ENCODE measurements around the gene ABCB9. TPM values are rescaled to one million over a fixed set of nuclear protein-coding genes. Genes with fewer than 3 reads are reported as not detected.
A peak's percentile ranks its signal among the peaks of the same experiment; 100 is the strongest.

The ABCB9 gene
- total and polyA plus RNA-seq, 2 of the 8 experiments (the other 6 are each of a cell fraction or from before 2014, with no cell fraction given): 3.8 to 8.0 TPM

GRCh38 chr12:122895704-122896636, 70.3 kb downstream of the ABCB9 start, which contains the start of gene VPS37B:
VPS37B (minus strand) TSS chr12:122896124; CDS start chr12:122896062, 62 bp downstream.
- H3K56ac ChIP-seq (replicated peaks; ENCODE audit: insufficient read length, low read depth, low read length): peak within 1 kb of the TSS; percentile 39
- no peak within 1 kb of the TSS for H3K27ac ChIP-seq (ENCODE audit: low read depth, low read length)
- peak within 1 kb of the TSS; percentile 35 to 75 (median 66) for H3K9ac ChIP-seq (replicated peaks in 1 of 4; ENCODE audit: extremely low read depth in 1 of 4, low read depth in 3 of 4, low read length in 3 of 4)
- peak within 1 kb of the TSS; percentile 46 to 91 (median 74) for H3K4me3 ChIP-seq (ENCODE audit: extremely low read depth in 1 of 4, insufficient read depth in 2 of 4, low read depth in 3 of 4, low read length in 4 of 4)
- H3K4ac ChIP-seq (replicated peaks; ENCODE audit: insufficient read length, low read depth, low read length): no peak within 1 kb of the TSS
- FAIRE-seq (no peak), DNase-seq (ENCODE audit: low read depth in 1 of 2, low spot score in 2 of 2) (peak in 1 of 2 experiments; percentile 95)
- ChIA-PET CTCF (ENCODE audit: partially characterized antibody) (interaction anchor here (1.0 to 2.7 kb wide), 5 partner anchors 25 to 55 kb away, joined by 3 to 8 read pairs (median 3); no protein-coding TSS in a partner anchor), POLR2A (ENCODE audit: partially characterized antibody) (interaction anchor here (0.7 to 1.7 kb wide), 4 partner anchors 10 to 226 kb away, joined by 3 to 4 read pairs (median 3); no protein-coding TSS in a partner anchor)
- H3K79me1 ChIP-seq (ENCODE audit: low read depth, low read length): no peaks in the 10 kb centered on the region; the same call in 1 of the 2 replicates
- H3K79me2 ChIP-seq (ENCODE audit: control insufficient read depth in 1 of 2, insufficient read depth in 2 of 2, low read length in 2 of 2): peaks cover 0 to 25% of the 10 kb centered on the region in 2 experiments; a peak in 2 of 4 replicates
- H4K5ac ChIP-seq (ENCODE audit: insufficient read length, low read depth, low read length): peak within 1 kb of the TSS; percentile 48
- H3K27me3 ChIP-seq (replicated peaks in 1 of 4; ENCODE audit: control insufficient read depth in 3 of 4, extremely low read depth in 1 of 4, insufficient read depth in 3 of 4, low read length in 3 of 4): peaks cover 3 to 28% (median 20%) of the 10 kb centered on the region in 4 experiments
- H2BK12ac ChIP-seq (ENCODE audit: low read depth, low read length): peak within 1 kb of the TSS; percentile 39; the same call in 1 of the 2 replicates
- no peak within 1 kb of the TSS; the same call in 1 of the 2 replicates for H2AK5ac ChIP-seq (ENCODE audit: low read depth, low read length)
- no peak within 1 kb of the TSS for H2BK120ac ChIP-seq (replicated peaks; ENCODE audit: low read depth, low read length)
- peak within 1 kb of the TSS; percentile 57 for H4K91ac ChIP-seq (replicated peaks; ENCODE audit: insufficient read length, low read length)
- H4K8ac ChIP-seq (ENCODE audit: extremely low read depth, insufficient read depth, low read length): peak within 1 kb of the TSS; percentile 89
- H3K4me1 ChIP-seq (replicated peaks in 1 of 4; ENCODE audit: control insufficient read depth in 3 of 4, insufficient read depth in 4 of 4, low read length in 3 of 4): peaks cover 5 to 15% (median 7%) of the 10 kb centered on the region in 4 experiments; a peak in 6 of 7 replicates
- 10% methylated on average over 70 of the region's 81 CpGs; no CpG with 5 or more reads in 1 of the 2 experiments for WGBS, 2 experiments (ENCODE audit: extremely low coverage in 1 of 2, insufficient coverage in 1 of 2, insufficient read length in 1 of 2, insufficient replicate concordance in 2 of 2, low coverage in 1 of 2, low lambda C conversion rate in 2 of 2, missing lambda C conversion rate in 1 of 2)
- H2BK5ac ChIP-seq (ENCODE audit: low read depth, low read length): no peak within 1 kb of the TSS
- peaks cover 4% of the 10 kb centered on the region; the same call in 1 of the 2 replicates for H3K23me2 ChIP-seq (ENCODE audit: low read depth, low read length)
- no peaks in the 10 kb centered on the region for H3K36me3 ChIP-seq (ENCODE audit: control insufficient read depth in 2 of 4, insufficient read depth in 4 of 4, low read length in 3 of 4)
- H3K14ac ChIP-seq (ENCODE audit: insufficient read length): no peak within 1 kb of the TSS
- peak within 1 kb of the TSS; percentile 69 to 94 for H3K4me2 ChIP-seq (ENCODE audit: insufficient read depth in 1 of 2, low read depth in 2 of 2, low read length in 2 of 2)
- H4K20me1 ChIP-seq (replicated peaks in 1 of 2; ENCODE audit: control insufficient read depth in 1 of 2, insufficient read depth in 2 of 2, low read length in 2 of 2): peaks cover 2 to 9% of the 10 kb centered on the region in 2 experiments
- H3K23ac ChIP-seq (ENCODE audit: insufficient read length): no peak within 1 kb of the TSS
- no peak within 1 kb of the TSS for H2BK20ac ChIP-seq (ENCODE audit: low read length)
- H3K18ac ChIP-seq (ENCODE audit: extremely low read depth, low read length): peak within 1 kb of the TSS; percentile 75; the same call in 1 of the 2 replicates
- H2AFZ ChIP-seq (ENCODE audit: low read length): 0 out of 2 replicates have a peak within 1 kb of the TSS, but pooled peaks have one; percentile 6
- peak within 1 kb of the TSS; percentile 62; the same call in 1 of the 2 replicates for H2BK15ac ChIP-seq (ENCODE audit: low read length)
- H3K9me3 ChIP-seq (ENCODE audit: insufficient read depth in 2 of 2, low read depth in 1 of 2, low read length in 1 of 2): no peaks in the 10 kb centered on the region
- peak; percentile 89 for TF ChIP-seq PHF8 (conservative IDR thresholded peaks at IDR 0.05; ENCODE audit: low read depth, low read length)
- TF ChIP-seq CTCF (IDR thresholded peaks at IDR 0.05; ENCODE audit: control extremely low read depth in 1 of 3, insufficient read depth in 1 of 3, low read depth in 1 of 3, low read length in 3 of 3): no peak
- TF ChIP-seq BRCA1 (IDR thresholded peaks at IDR 0.05; ENCODE audit: low read depth, low read length): peak; percentile 68; the same call in 1 of the 2 replicates
- TF ChIP-seq SUZ12 (IDR thresholded peaks at IDR 0.05; ENCODE audit: low read length): no peak
- TF ChIP-seq POU5F1 (IDR thresholded peaks at IDR 0.05; ENCODE audit: low read depth, low read length): no peak
- no peak for TF ChIP-seq BACH1 (IDR thresholded peaks at IDR 0.05; ENCODE audit: low read length)
- no peak for TF ChIP-seq CBX5 (IDR thresholded peaks at IDR 0.05; ENCODE audit: low read depth, low read length)

Data from H1 (cell line).